GM21786 (cell line): Measurements from ENCODE around the gene NFIX.
"Not testable (repeated sequence)": the region's sequence is repeated elsewhere in the genome, so short reads cannot be mapped to it uniquely, and the experiment has no call there.

Source experiments
- ATAC-seq: cut with Tn5 transposase; IDR thresholded peaks from one replicate; pipeline ENCODE4 v1.9.1; 2021; ENCODE audit not compliant: unreplicated experiment

NFIX gene

DNA sequence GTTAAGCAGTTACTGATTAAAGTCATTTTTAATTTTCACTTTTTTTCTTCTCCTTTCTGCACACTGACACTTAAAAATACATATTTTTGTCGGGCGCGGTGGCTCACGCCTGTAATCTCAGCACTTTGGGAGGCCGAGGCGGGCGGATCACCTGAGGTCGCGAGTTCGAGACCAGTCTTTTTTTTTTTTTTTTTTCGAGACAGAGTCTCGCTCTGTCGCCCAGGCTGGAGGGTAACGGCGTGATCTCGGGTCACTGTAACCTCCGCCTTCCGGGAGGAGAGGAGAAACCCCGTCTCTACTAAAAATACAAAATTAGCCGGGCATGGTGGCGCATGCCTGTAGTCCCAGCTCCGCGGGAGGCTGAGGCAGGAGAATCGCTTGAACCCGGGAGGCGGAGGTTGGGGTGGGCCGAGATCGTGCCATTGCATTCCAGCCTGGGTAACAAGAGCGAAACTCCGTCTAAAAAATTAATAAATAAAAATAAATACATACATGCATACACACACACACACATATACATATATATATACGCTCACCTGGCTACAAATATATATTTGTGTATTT is 37.8 kb upstream of the NFIX start:
- not testable (repeated sequence) for ATAC-seq

DNA sequence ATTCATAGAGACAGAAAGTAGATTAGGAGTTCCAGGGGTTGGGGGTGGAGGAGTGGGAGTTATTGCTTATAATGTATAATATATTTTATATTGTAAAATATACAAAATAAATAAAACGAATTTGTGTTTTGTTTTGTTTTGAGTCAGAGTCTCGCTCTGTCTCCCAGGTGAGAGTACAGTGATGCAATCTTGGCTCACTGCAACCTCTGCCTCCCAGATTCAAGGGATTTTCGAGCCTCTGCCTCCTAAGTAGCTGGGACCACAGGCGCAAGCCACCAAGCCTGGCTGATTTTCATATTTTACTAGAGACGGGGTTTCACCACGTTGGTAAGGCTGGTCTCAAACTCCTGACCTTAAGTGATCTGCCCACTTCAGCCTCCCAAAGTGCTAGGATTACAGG is 35.8 kb upstream of the NFIX start:
- ATAC-seq = no peak

DNA sequence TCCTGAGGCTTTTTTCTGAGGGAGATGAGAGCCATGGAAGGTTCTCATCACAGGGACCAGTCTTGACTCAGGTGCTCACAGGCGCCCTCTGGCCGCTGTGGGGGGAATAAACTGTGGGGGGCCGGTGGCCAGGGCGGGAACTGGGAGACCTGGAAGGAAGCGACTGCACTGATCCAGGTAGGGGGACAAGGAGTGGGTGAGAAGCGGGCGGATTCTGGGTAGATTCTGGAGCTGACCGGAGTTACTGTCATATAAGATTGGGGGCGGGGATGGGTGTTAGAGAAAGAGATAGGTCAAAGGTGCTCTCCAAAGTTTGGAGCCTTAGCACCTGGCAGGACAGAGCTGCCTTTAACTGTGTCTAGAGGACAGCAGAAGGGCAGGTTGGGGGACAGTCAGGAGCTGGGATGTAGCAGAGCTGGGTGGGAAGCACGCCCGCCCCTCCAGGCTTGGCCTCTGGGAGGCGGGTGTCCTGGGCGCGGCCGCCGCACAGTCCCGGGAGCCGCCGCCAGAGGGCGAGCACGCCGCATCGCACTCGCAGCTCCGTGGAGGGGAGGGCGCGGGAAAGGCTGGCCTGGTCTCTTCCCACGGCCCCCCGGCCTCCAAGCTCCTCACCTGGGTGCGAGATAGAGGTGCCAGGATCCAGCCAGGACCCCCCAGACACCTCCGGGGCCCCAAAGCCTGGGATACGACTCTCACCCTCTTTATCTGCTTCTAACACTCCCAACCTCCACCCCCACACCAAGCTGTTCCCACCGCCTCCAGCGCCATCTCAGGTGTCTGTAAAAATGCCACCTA is 30.1 kb upstream of the NFIX start:
- ATAC-seq = peak; percentile 56

DNA sequence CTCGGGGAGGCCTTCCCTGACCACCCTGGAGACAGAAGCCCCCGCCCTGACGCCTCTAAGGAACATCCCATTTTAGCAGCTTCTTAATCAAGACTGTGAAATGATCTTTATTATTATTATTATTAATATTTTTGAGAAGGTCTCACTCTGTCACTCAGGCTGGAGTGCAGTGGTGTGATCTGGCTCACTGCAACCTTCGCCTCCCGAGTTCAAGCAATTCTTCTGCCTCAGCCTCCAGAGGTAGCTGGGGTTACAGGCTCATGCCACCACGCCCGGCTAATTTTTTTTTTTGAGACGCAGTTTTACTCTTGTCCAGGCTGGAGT is 29.5 kb upstream of the NFIX start:
- ATAC-seq = no peak

DNA sequence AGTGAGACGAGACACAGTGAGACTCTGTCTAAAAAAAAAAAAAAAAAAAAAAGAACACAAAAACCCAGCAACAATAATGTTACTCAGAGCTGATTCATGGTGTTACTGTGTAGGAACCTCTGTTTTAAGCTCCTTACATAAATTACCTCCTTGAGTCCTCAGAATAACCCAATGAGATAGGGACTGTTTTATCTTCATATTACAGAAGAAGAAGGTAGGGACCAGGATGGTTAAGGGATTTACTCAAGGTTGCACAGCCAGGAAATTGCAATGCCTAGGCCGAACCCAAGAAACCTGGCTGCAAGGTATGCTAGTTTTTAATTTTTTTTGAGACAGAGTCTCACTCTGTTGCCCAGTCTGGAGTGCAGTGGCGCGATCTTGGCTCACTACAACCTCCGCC is 27.4 kb upstream of the NFIX start:
- ATAC-seq = no peak

DNA sequence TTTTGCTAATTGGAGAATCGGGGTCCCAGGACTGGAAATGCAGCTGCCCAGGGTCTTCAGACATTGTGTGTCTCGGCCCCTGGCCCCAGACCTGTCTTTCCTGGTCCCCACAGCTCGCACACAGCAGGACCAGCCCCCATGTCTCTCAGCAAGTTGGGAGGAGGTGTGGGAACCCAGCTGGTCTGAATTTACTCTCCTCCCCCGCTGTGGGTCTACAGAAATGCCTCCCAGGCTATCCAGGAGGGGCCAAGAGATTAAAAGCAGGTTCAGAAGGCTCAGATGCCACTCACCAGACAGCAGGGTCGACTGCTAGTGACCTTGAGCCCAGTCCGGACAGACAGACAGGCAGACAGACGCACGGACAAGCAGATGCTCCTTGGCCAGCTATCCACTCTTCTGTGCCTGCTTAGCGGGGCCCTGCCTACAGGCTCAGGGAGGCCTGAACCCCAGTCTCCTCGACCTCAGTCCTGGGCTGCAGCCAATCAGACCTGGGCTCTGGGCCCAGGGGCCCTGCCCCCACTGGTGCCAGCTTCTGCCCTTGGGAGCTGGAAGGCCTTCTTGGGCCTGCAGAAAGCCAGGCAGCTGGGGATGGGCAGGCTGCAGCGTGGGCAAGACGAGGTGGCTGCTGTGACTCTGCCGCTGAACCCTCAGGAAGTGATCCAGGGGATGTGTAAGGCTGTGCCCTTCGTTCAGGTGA is 25.8 kb upstream of the NFIX start, which contains the start of gene DAND5:
TSS of gene DAND5 (plus strand) at position 285 of the 697 bp plus-strand sequence. CDS start at position 370, 85 bp downstream.
- ATAC-seq = no peak

DNA sequence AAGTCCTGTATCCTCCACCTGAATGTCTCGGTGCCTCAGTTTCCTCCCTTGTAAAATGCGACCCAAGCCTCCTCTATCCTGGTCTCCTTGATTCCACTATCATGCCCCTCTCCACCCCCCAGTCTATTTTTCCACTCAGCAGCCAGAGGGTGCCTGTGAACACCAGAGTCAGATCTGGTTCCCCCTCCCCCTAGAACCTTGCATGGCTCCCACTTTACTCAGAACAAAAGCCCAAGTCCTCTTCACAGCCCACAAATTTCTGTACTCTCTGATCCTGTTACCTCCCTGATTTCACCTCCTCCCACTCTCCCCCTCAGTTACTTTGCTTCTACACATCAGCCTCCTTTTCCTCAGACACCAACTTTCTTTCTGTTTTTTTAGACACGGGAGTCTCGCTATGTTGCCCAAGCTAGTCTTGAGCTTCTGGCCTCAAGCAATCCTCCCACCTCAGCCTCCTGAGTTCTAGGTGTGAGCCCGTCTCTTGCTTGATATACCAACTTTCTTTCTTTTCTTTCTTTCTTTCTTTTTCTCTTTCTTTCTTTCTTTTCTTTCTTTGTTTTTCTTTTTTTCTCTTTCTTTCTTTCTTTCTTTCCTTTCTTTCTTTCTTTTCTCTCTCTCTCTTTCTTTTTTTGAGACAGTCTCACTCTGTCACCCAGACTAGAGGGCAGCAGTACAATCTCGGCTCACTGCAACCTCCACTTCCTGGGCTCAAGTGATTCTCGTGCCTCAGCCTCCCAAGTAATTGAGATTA is 25.0 kb upstream of the NFIX start:
- no peak for ATAC-seq

DNA sequence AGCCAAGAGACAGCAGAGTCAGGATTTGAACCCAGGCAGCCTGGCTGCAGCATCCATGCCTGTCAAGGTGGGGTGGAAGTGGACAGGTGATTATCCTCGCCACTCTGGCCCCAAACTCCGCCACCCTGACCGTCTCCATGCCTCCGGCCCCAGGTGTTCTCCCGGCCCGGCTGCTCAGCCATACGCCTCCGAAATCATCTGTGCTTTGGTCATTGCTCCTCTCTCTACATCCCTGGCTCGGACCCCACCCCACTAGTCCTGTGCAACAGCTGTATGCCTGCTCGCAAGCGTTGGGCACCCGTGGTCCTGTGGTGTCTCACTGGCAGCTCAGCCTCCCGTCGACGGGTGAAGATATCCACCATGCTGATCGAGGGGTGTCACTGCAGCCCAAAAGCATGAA is 22.0 kb upstream of the NFIX start:
- no peak for ATAC-seq

DNA sequence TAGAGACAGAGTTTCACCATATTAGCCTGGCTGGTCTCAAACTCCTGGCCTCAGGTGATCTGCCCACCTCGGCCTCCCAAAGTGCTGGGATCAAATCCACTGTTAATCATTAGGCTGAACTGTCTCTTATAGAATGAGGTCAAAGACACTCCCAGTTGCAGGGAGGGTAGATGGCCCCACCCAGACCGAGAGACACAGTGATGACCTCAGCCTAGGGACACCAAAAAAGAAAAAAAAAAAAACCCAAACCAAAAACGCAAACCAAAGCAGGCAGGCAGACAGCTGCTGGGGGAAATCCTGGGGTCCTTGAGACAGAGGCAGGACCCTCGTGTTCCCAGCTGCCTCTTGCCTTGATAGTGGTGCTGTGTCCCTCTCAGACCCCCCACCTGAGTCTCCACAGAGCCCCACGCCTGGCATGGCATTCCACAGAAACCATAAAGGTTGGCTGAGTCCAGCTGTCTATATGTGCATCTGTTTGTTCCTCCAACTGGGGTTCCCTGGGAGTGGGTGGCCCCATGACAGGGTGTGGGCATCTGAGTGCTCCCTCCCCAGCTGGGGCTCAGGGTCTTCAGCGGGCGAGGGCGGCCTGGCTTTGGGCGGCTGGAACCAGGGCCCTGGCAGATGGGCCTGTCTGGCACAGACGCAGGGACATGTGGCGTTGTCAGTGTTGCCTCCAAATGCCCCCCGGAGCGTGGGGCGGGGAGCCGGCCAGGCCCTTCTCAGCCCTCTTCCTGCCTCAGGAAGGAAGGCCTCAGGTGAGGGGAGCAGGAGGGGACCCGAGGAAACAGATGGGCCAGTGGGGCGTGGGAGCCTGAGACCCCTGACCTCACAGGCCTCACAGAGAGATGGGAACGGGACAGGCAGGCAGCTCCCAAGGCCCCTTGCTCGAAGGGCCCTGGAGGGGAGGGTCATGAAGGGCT is 20.7 kb upstream of the NFIX start:
- ATAC-seq = no peak

DNA sequence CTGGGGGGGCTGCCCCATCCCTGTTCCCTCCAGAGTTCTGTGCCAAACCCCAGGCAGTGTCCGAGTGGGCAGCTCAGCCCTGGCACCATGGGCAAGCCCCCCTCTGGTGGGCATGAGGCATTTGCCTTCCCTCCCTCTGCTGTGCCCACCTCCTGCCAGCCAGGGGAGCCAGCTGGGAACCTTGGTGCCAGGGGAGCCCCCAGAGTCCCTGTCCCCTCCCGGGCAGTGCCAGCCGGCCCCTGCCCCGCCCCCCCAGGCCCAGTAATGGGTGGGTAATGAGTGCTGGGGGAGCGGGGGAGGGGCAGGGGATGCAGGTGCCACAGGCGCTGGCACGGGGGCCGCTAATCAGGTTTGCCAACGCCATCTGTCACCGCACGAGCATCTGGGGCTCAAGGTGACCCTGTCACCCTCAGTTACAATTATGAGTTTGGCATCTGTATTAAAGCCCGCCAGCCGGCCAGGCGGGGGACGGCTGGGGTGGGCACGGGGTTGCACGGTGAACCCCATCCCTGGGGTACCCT is 20.0 kb upstream of the NFIX start:
- no peak for ATAC-seq

DNA sequence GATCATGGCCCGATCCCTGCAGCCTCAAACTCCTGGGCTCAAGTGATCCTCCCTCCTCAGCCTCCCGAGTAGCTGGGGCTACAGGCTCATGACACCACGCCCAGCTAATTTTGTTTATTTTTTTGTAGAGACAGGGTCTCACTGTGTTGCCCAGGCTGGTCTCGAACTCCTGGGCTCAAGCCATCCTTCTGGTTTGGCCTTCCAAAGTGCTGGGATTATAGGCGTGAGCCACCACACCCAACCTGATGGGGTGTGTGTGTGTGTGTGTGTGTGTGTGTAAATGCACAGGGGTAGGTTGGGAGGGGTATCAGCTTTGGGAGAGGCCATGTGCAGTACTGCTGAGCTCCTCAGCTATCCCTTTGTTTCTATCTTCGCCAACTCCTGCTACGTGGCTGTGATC is 19.2 kb upstream of the NFIX start:
- ATAC-seq = not testable (repeated sequence)

DNA sequence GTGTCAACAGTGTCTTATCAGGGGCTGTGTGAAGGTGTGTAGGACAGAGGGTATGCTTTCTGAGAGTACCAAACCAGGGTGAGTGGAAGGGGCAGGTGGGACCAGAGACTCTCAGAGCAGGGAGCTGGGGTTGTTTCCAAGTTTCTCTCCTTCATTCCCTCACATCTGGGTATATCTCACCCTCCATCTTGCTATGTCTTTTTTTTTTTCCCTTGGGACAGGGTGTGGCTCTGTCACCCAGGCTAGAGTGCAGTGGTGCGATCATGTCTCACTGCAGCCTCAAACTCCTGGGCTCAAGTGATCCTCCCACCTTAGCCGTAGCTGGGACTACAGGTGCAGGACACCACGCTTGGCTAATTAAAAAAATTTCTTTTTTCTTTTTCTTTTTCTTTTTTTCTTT is 15.3 kb upstream of the NFIX start:
- no peak for ATAC-seq

DNA sequence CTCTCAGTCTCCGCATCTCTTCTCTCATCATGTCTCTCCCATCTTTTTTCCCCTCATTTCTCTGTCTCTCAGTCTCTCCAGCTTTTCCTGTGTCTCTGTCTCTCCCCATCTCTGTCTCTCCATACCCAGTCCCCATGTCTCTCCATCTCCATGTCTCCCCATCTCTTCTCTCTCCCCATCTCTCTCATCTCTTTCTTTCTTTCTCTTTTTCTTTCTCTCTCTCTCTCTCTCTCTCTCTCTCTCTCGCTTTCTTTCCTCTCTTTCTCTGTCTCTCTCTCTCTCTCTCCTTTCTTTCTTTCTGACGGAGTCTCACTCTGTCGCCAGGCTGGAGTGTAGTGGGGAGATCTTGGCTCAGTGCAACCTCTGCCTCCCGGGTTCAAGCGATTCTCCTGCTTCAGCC is 12.6 kb upstream of the NFIX start:
- no peak for ATAC-seq

DNA sequence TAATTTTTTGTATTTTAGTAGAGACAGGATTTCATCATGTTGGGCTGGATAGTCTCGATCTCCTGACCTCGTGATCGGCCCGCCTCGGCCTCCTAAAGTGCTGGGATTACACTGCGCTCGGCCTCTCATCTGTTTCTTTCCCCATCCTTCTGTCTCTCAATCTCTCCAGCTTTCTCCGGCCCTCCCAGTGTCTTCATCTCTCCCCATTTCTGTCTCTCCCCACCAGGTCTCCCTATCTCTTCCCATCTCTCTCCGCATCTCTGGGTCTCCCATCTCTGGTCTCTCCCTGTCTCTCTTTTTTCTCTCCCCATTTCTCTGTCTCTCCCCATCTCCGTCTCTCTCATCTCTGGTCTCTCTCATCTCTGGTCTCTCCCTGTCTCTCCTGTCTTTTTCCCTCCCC is 12.2 kb upstream of the NFIX start:
- ATAC-seq = no peak

DNA sequence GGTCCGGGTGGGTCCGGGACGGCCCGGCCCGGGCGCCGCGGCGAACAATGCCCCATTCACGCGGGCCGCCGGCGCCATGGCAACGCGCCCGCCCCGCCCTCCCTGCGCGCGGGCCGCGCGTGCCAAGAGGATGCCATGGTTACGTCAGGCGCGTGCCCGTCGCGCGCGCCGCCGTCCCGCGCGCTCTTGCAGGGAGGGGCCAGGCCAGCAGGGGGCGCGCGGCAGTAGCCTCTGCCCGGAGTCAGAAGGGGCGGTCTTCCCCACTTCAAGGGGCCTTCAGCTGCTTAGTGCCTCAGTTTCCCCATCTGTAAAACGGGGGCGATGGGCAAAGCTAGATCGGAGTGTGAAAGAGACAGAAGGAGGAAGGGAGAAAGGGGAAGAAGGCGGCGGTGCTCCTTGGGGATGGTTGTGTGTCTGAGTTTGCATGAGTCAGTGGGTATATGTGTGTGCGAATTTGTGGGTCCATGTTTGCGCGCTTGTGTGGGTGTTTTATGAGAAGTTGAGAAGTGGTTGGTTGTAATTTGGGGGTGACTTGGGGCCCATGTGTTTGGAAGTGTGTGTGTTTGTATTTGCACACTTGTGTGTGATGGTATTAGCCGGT is 11.6 kb upstream of the NFIX start:
- ATAC-seq = no peak

DNA sequence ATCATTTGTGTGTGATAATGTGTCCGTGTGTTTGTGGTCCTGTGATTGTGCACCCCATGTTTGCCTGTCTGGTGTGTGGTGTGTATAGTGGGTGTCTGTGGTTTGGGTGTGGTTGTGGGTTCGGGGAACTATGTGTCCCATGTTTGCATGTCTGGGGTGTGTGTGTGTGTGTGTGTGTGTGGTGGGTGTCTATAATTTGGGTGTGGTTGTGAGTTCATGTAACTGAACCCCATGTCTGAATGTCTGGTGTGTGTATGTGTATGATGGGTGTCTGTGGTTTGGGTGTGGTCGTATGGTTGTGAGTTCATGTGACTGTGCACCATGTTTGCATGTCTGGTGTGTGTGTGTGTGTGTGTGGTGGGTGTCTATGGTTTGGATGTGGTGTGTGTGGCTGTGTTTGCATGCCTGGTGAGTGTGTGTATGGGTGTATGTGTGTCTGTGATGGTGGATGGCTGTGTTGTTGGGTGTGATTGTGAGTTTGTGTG is 11.1 kb upstream of the NFIX start:
- ATAC-seq = no peak

DNA sequence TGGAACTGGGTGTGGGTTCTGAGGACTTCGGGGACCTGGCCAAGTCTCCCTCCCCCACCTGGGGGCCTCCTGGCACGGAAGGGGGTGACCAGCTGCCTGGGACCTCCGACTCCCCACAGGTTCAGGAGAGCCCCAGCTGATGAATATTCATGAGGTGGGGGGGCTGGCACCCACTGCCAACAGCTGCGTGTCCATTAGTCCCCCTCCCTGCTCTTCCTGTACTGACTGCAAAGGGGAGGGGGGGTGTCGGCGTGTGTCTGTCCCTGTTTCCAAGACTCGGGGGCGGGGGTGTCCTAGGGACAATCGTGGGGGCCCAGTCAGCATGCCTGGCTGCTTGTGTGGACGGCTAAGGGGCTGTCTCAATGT is 10.6 kb upstream of the NFIX start:
- no peak for ATAC-seq

DNA sequence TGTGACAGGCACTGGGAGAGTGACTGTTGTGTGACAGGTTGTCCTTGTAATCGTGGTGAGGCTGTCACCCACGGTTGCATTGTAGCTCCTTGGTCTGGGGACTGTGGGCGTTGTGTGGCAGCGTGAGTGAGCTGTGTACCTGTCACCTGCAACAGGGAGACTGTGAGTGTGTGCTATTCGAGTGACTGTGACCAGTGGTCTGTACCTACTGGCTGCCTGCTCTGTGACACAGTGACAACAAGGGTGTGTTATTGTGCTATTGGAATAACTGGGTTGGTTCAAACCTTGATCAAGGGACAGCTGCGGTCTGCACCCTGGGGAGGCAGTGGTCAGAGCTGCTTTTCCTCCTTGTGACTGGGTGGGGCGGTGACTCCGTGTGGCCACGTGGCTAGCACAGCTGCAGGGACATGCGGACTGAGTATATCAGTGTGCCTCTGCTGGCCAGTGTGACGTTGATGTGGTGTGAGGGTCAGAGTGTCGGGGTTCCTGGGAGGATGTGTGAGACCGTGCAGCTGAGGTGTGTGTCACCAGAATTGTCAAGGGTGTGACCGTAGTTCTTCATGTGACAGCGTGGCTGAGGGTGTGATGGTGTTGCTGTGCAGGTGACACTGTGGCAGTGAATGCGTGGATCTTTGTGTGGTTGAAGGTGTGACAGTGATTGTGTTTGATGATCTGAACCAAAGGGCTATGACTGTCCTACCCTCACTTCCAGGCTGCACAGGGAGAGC is 10.1 kb upstream of the NFIX start:
- ATAC-seq = no peak

DNA sequence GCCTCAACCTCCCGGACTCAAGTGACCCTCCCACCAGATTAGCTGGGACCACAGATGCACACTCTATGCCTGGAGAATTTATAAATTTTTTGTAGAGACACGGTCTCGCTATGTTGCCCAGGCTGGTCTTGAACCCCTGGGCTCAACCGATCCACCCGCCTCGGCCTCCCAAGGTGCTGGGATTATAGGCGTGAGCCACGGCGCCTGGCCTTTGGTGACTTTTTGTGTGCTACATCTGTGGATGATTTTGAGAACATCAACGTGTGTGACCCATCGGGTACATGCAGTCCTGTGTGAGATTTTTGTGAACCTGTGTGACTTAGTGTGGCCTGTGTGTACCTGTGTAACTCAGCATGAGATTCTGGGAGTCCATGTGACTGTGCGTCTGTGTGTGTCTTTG is 8.5 kb upstream of the NFIX start:
- no peak for ATAC-seq
